GM12873 (cell line): ENCODE measurements around the gene RNASEH2C.

Experiments
- TF ChIP-seq, protein P1 (sequence below): IDR thresholded peaks from 2 replicates; pipeline ENCODE4 v1.5.1; 2012; ENCODE audit warnings: low read depth, mild to moderate bottlenecking, moderate library complexity, low read length, control low read depth; ENCODE audit not compliant: insufficient read depth; ENCODE audit errors: missing control alignments

The RNASEH2C gene

DNA sequence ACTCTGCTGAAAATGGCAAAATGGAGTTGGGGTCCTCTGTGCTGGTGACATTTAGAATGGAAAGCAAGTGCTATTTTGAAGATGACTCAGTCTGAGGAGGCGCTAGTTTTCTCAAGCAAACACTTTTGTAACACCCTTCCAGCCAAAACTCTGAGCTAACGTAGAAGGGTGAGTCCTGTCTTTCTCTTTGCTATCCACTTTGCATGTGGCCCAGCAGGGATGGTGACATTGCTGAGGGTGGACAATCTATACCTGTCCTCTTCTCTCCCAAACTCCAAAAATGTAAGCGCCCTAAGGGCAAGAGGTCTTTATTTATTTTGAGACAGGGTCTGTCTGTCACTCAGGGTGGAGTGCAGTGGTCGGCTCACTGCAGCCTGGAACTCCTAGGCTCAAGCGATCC, 12.1 kb downstream of the RNASEH2C start:
- TF ChIP-seq, protein P1, sequence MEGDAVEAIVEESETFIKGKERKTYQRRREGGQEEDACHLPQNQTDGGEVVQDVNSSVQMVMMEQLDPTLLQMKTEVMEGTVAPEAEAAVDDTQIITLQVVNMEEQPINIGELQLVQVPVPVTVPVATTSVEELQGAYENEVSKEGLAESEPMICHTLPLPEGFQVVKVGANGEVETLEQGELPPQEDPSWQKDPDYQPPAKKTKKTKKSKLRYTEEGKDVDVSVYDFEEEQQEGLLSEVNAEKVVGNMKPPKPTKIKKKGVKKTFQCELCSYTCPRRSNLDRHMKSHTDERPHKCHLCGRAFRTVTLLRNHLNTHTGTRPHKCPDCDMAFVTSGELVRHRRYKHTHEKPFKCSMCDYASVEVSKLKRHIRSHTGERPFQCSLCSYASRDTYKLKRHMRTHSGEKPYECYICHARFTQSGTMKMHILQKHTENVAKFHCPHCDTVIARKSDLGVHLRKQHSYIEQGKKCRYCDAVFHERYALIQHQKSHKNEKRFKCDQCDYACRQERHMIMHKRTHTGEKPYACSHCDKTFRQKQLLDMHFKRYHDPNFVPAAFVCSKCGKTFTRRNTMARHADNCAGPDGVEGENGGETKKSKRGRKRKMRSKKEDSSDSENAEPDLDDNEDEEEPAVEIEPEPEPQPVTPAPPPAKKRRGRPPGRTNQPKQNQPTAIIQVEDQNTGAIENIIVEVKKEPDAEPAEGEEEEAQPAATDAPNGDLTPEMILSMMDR, result no peak

DNA sequence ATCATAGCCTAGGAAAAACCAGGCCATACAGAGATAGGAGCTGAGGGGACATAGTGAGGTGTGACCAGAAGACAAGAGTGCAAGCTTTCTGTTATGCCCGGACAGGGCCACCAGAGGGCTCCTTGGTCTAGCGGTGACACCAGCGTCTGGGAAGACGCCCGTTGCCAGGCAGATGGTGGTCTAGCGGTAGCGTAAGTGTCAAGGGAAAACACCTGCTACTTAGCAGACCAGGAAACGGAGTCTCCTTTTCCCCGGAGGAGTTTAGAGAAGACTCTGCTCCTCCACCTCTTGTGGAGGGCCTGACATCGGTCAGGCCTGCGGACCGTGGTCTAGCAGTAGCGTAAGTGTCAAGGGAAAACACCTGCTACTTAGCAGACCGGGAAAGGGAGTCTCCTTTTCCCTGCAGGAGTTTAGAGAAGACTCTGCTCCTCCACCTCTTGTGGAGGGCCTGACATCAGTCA, 14.3 kb downstream of the RNASEH2C start:
- TF ChIP-seq, protein P1, result peak; percentile 55

DNA sequence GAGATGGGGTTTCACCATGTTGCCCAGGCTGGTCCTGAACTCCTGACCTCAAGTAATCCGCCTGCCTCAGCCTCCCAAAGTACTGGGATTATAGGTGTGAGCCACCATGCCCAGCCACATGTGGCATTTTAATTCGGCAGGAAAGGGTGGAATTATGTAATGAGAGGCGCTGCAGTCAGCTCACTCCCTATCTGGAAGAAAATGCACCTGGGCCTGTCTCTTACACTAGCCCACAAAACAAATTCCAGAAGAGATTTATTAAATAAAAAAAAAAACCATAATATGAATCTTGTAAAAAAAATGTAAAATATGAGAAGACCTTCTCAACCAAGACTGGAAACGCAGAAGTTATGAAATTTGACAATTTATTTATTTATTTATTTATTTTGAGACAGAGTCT, 16.8 kb downstream of the RNASEH2C start:
- TF ChIP-seq, protein P1, result no peak

DNA sequence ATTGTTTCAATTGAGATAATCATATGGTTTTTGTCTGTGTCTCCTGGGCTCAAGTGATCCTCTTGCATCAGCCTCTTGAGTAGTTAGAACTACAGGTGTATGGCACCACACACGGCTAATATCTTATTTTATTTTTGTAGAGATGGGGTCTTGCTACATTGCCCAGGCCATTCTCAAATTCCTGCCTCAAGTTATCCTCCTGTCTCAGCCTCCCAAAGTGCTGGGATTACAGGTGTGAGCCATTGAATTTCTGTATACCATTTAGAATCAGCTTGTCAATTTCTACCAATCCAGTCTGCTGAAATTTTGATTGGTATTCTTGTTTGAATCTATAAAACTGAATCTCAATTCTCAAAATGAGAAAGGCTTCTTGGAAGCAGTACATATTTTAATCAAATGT, 18.9 kb downstream of the RNASEH2C start:
- TF ChIP-seq, protein P1, result no peak

DNA sequence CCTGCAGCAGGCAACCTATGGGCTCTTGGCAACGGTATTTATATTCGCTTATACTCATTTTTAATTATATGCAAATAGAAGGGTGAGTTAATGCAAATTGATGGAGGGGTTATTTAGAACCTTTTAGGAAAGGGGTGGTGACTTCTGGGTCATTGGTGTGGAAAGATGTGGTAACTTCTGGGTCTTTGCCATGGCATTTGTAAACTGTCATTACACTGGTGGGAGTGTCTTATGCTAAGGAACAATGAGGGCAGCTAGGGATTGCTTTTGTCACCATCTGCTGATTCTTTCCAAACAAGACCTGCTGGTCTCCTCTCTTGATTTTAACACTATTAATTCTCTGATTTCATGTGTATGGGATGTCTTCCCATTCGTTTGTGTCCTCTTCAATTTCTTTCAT, 20.2 kb downstream of the RNASEH2C start:
- TF ChIP-seq, protein P1, result no peak

DNA sequence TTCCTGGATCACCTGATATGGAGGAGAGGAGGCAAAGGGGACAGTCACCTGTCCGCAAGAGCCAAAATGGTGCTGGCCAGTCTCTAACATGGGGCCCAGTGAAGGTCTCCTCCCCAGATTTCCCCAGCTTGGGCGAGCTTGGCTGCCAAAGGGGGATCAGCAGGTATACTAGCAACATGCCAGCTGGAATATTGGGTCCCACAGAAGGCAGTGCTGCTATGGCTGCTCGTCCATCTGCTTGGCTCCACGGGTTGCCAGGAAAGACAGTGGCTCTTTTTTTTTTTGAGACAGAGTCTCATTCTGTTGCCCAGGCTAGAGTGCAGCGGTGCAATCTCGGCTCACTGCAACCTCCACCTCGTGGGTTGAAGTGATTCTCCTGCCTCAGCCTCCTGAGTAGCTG, 21.3 kb downstream of the RNASEH2C start:
- TF ChIP-seq, protein P1, result no peak

DNA sequence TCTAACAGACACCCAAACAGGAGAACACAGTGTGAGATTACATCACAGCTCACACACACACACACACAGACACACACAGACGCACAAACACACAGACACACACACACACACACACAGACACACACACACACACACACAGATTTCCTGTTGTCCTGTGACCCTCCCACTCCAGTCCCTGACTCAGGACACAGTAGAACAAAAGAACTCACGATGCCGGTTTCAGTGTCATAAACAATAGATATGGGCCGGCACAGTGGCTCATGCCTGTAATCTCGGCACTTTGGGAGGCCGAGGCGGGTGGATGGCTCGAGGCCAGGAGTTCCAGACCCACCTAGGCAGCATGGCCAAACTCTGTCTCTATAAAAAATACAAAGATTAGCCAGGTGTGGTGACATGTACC, 22.4 kb downstream of the RNASEH2C start:
- TF ChIP-seq, protein P1, result no peak

DNA sequence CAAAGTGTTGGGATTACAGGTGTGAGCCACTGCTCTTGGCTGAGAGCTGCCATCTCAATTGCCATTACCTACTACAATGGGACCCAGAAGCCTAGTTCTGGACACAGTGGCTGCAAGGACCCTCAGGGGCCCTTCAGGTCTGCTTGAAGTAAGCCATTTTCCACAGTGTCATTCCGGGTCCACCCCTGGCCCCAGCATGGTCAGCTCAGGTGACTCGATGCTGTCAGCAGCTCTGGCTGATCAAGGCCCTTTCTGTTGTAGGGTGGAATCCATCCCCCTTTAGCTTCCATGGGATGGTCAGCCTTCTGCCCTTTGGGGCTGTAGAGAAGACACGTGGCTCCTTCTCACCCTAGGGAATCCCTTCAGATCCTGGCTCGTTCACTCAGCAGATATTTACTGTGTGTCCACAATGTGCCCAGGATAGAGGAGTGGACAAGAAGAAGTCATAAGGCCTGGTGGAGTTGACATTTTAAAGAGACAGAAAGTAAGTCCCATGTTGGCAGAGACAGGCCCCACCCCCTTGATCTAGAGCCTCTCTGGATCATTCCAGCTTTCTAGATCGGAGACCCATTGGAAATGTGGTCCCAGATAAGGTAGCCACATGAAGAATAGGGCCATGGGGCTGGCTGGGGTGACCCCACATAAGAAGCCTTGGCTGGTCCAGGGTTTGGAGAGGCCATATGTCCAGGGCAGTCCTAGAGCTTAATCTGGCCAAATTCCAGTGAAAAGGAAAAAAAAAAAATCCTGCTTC, 23.6 kb downstream of the RNASEH2C start:
- TF ChIP-seq, protein P1, result no peak
